Fibroblast of lung (primary cell): ENCODE measurements around the gene PLEKHA5. TPM values are rescaled to one million over a fixed set of nuclear protein-coding genes. Genes with fewer than 3 reads are reported as not detected.

Source experiments
- DNase-seq, 2 donors: peaks; one replicate each; pipeline versions ENCODE4 v3.0.0 to v3.0.0-alpha.2; 2010; ENCODE audit warnings: low read depth in 2 of 2
- H2AFZ ChIP-seq: 2 replicates; pipeline ENCODE4 v1.5.1; 2012; ENCODE audit warnings: low read length, control low read depth, inconsistent platforms
- H3K27ac ChIP-seq: 2 replicates; pipeline ENCODE4 v1.5.1; 2011; ENCODE audit warnings: low read length, control low read depth; ENCODE audit not compliant: insufficient read depth
- H3K27me3 ChIP-seq: 2 replicates; pipeline ENCODE4 v1.5.1; 2011; ENCODE audit warnings: mild to moderate bottlenecking, low read length; ENCODE audit not compliant: control insufficient read depth, insufficient read depth
- H3K36me3 ChIP-seq: 2 replicates; pipeline ENCODE4 v1.5.1; 2011; ENCODE audit warnings: low read length; ENCODE audit not compliant: control insufficient read depth, insufficient read depth
- H3K4me1 ChIP-seq: 2 replicates; pipeline ENCODE4 v1.5.1; 2011; ENCODE audit warnings: low read length; ENCODE audit not compliant: control insufficient read depth, insufficient read depth; ENCODE audit errors: extremely low read depth
- H3K4me2 ChIP-seq: 2 replicates; pipeline ENCODE4 v1.5.1; 2011; ENCODE audit warnings: low read length, control low read depth; ENCODE audit not compliant: insufficient read depth; ENCODE audit errors: extremely low read depth
- H3K4me3 ChIP-seq, 4 experiments: fragments of 200-600 bp in 1 of 4; sonication (generic) in 1 of 4; replicated peaks in 1 of 4; 2 replicates each; pipeline ENCODE4 v1.5.1; 2011 to 2016; ENCODE audit warnings: low read length in 4 of 4, low read depth in 3 of 4, mild to moderate bottlenecking in 3 of 4, control low read depth in 2 of 4, inconsistent platforms in 1 of 4, mixed read lengths in 1 of 4; ENCODE audit not compliant: insufficient read depth in 1 of 4; ENCODE audit errors: control extremely low read depth in 1 of 4
- H3K79me2 ChIP-seq: 2 replicates; pipeline ENCODE4 v1.5.1; 2012; ENCODE audit warnings: mild to moderate bottlenecking, low read length, inconsistent platforms; ENCODE audit not compliant: control insufficient read depth, insufficient read depth
- H3K9ac ChIP-seq: 2 replicates; pipeline ENCODE4 v1.5.1; 2011; ENCODE audit warnings: mild to moderate bottlenecking, low read length, control low read depth; ENCODE audit not compliant: insufficient read depth
- H3K9me3 ChIP-seq: 2 replicates; pipeline ENCODE4 v1.5.1; 2012; ENCODE audit warnings: low read depth, low read length; ENCODE audit not compliant: control insufficient read depth, insufficient read depth
- H4K20me1 ChIP-seq: 2 replicates; pipeline ENCODE4 v1.5.1; 2011; ENCODE audit warnings: low read length; ENCODE audit not compliant: control insufficient read depth, insufficient read depth; ENCODE audit errors: extremely low read depth
- EZH2 ChIP-seq: IDR thresholded peaks from 2 replicates; pipeline ENCODE4 v1.5.1; 2012; ENCODE audit warnings: low read length, control low read depth, mild to moderate bottlenecking; ENCODE audit errors: missing control alignments
- polyA plus RNA-seq, 2 donors: library from polyadenylated mRNA; depleted of rRNA in 1 of 2; stranded (reverse) in 1 of 2; unstranded in 1 of 2; fragments of >200 nt; gene quantifications; 2 replicates each; pipeline ENCODE4 v1.2.1, GENCODE V29; 2011 to 2012; ENCODE audit warnings: missing spikeins in 1 of 2
- total RNA-seq: library from RNA; depleted of rRNA; stranded (reverse); fragments of >200 nt; gene quantifications from 2 replicates; pipeline ENCODE4 v1.2.1, GENCODE V29; 2014
- TF ChIP-seq, protein P1 (sequence below), 2 donors: IDR thresholded peaks in 1 of 2; conservative IDR thresholded peaks in 1 of 2; 1 replicate in 1 of 2; 2 replicates in 1 of 2; pipeline ENCODE4 v1.5.1; 2011 to 2012; ENCODE audit warnings: low read length in 2 of 2, control low read depth in 1 of 2, inconsistent platforms in 1 of 2, low read depth in 1 of 2, mild to moderate bottlenecking in 1 of 2

PLEKHA5 gene
- total and polyA plus RNA-seq, 2 donors (not counting 1 experiment from before 2014, with no cell fraction given), result 15.5 to 50.4 TPM

DNA sequence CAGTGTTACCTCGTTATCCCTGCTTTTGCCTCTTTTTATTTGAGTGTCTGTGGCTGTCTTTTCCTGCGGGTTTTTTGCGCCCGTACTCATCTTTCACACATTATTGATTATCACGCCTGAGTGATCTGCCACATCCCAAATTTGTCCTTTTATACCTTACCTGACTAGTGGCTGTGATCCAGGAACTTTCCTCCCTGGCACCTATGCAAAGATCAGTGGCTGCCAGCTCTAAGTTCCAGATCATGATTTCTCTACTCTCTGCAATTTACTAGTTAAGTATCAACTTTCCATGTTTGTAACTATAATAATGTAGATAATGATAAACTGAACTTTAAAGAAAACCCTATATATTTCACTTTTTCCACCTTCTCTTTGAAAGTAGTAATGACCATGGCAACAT, 36.9 kb downstream of the PLEKHA5 start:
- Histone ChIP-seq H3K9me3 (no peaks in the 10 kb centered on the region), H3K9ac (no peak overlapping the region), H3K4me2 (no peak overlapping the region), H3K27ac (no peak overlapping the region), H3K4me1 (no peaks in the 10 kb centered on the region), H3K27me3 (no peaks in the 10 kb centered on the region), H2AFZ (no peak overlapping the region), H3K79me2 (no peaks in the 10 kb centered on the region), H3K36me3 (no peaks in the 10 kb centered on the region), H4K20me1 (no peaks in the 10 kb centered on the region), H3K4me3 (no peak overlapping the region)
- DNase-seq, result no peak
- TF ChIP-seq EZH2, result no peak
- TF ChIP-seq, protein P1, sequence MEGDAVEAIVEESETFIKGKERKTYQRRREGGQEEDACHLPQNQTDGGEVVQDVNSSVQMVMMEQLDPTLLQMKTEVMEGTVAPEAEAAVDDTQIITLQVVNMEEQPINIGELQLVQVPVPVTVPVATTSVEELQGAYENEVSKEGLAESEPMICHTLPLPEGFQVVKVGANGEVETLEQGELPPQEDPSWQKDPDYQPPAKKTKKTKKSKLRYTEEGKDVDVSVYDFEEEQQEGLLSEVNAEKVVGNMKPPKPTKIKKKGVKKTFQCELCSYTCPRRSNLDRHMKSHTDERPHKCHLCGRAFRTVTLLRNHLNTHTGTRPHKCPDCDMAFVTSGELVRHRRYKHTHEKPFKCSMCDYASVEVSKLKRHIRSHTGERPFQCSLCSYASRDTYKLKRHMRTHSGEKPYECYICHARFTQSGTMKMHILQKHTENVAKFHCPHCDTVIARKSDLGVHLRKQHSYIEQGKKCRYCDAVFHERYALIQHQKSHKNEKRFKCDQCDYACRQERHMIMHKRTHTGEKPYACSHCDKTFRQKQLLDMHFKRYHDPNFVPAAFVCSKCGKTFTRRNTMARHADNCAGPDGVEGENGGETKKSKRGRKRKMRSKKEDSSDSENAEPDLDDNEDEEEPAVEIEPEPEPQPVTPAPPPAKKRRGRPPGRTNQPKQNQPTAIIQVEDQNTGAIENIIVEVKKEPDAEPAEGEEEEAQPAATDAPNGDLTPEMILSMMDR (conservative IDR thresholded peaks at IDR 0.05 in 1 of 2, IDR thresholded peaks at IDR 0.05 in 1 of 2; ENCODE audit: low read depth in 1 of 2, low read length in 2 of 2), result no peak

DNA sequence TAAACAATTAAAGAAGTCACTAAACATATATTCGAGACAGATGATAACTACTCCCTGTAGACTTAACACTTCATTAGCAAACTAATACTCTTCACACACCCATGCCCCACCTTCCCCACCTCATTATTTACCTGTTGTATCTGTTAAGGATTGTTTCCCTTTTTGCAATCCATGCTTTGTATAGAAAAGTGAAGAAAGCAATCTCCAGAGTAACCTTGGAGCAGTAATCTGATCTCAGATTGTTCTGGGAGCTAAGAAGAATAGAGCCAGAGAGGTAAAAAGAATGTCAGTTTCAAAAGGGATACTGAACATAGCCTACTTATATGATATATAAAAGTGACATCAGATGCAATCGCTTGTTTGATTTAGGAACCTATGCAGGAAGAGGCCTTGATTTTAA, 37.4 kb downstream of the PLEKHA5 start:
- Histone ChIP-seq H3K27me3 (no peaks in the 10 kb centered on the region), H3K9me3 (no peaks in the 10 kb centered on the region), H3K27ac (no peak overlapping the region), H3K4me2 (no peak overlapping the region), H3K4me1 (no peaks in the 10 kb centered on the region), H3K9ac (no peak overlapping the region), H3K4me3 (no peak overlapping the region), H2AFZ (no peak overlapping the region), H3K36me3 (no peaks in the 10 kb centered on the region), H3K79me2 (no peaks in the 10 kb centered on the region), H4K20me1 (no peaks in the 10 kb centered on the region)
- no peak for DNase-seq
- TF ChIP-seq, protein P1 (conservative IDR thresholded peaks at IDR 0.05 in 1 of 2, IDR thresholded peaks at IDR 0.05 in 1 of 2; ENCODE audit: low read depth in 1 of 2, low read length in 2 of 2), result no peak
- TF ChIP-seq EZH2, result no peak

DNA sequence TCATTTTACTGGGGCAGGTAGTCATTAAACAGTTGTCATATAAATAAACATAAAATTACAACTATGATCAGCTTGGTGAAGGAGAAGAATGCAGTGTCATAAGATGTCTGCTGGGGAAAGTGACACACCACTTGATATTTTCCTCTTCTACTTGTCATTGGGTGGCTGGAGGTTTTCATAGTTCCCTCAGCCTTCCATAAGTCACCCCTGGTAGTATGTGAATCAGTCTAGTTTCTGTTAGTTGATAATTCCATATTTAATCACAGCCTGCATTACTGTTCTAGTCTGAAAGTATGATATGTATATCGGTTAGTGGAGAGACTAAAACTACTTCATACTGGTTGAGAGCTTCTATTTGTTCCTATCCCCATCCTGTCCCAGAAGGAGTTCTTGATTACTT, 38.2 kb downstream of the PLEKHA5 start:
- Histone ChIP-seq H3K4me1 (no peaks in the 10 kb centered on the region), H3K27me3 (no peaks in the 10 kb centered on the region), H3K36me3 (no peaks in the 10 kb centered on the region), H3K79me2 (no peaks in the 10 kb centered on the region), H4K20me1 (no peaks in the 10 kb centered on the region), H3K4me2 (no peak overlapping the region), H3K9me3 (no peaks in the 10 kb centered on the region), H3K4me3 (no peak overlapping the region), H3K27ac (no peak overlapping the region), H2AFZ (no peak overlapping the region), H3K9ac (no peak overlapping the region)
- no peak for TF ChIP-seq EZH2
- TF ChIP-seq, protein P1 (conservative IDR thresholded peaks at IDR 0.05 in 1 of 2, IDR thresholded peaks at IDR 0.05 in 1 of 2; ENCODE audit: low read depth in 1 of 2, low read length in 2 of 2), result no peak
- DNase-seq, result no peak
